ENCODE measurements around the gene NRAP.

The NRAP gene

DNA sequence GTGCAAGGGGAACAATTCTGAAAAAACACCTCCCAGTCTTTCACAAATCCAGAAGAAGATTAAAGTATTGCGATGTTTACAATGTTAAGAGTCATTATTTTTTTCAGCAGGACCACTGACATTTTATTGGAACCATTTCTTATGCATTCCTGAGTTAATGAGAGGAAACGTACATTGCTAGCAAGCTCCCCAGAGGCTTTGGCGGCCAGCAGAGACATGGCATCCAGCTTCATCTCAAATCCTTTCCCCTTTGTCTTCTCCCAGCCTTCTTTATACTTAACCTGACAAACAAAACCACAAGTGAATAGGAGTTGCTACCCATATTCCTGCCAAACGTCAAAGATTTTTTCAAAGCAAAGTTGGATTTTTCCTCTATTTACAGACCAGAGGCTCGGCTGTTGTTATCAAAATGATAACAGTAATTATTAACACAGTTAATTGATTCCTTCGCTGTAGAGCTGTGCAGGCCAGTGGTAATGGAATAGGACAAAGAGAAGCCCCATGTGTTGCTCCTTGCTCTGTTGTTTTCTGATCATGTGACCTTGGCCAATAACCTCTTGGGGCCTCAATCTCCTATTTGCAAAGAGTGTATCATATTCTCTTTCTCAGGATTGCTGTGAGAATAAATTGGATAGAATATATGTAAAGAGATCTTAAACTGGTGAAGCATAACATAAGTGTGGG, 32.0 kb downstream of the NRAP start:
- no peak for DNase-seq

DNA sequence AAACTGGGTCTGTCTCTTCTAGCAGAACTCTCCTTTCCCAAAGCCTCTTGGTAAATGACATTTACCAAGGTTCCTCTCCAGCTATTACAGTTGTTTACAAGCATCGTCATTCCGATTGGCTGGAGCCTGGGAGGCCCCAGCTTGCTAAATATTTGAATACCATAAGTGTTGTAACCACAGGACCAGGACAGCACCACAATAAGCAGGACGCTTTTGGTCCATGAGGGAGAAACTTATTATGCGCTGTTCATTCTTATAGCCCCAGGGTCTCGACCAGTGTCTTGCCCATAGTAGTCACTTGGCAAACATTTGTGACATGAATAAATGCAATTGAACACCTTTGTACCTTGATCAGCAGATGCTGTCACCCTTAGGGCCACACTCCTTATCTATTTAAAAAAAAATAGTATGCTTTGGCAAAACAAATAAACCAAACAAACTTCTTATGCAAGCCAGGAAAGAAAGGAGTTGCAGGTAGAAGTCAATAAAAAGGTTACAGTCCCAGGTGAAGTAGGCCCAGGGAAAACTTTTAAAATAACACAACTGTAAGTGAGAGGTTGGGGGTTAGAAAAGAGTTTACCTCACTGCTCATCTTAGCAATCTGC, 32.8 kb downstream of the NRAP start:
- DNase-seq = no peak

DNA sequence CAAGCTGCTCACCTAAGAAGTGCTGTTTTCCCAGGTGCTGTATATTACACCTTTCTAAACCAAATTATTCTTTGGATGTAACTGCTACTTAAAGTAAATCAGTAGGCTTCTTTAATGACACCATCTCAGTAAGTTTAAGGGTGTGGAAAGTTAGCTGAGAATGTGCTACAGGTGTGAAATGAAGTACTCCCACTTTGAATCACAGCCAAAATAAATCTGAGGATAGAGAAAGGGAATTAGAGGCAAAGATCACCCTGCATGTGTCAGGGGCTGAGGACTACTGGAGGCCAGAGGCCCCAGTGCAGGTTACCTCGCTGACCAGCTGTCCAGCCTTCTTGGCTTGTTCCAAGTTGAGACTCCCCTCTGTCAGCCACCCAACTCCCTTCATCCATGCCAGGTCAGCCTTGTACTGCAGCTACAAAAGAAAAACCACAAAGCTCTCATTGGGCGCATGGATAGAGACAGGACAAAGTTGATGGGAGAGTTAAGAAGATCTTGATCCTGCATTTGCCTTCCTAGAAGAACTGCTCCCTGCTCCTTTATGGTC, 35.2 kb downstream of the NRAP start:
- DNase-seq = no peak

DNA sequence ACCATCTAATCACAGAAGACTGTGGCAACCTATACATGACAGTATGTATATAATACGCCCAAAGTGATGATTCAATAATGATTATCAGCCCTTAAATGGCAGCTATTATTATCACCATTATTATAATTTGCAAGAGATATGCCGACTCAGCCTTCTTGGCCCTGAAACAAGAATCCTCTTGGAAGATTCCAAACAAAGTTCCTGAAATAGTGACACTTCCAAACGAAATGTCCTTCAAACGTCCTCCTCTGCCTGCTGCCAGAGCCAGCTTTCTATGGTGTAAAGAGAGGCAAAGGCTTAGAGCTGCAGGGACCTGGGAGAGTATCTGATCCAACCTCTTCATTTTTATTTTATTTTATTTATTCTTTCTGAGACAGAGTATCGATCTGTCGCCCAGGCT, 36.0 kb downstream of the NRAP start:
- no peak for DNase-seq

- no peak for DNase-seq
Observed at GRCh38 chr10:113626809-113627355, 37.0 kb downstream of the NRAP start.

DNA sequence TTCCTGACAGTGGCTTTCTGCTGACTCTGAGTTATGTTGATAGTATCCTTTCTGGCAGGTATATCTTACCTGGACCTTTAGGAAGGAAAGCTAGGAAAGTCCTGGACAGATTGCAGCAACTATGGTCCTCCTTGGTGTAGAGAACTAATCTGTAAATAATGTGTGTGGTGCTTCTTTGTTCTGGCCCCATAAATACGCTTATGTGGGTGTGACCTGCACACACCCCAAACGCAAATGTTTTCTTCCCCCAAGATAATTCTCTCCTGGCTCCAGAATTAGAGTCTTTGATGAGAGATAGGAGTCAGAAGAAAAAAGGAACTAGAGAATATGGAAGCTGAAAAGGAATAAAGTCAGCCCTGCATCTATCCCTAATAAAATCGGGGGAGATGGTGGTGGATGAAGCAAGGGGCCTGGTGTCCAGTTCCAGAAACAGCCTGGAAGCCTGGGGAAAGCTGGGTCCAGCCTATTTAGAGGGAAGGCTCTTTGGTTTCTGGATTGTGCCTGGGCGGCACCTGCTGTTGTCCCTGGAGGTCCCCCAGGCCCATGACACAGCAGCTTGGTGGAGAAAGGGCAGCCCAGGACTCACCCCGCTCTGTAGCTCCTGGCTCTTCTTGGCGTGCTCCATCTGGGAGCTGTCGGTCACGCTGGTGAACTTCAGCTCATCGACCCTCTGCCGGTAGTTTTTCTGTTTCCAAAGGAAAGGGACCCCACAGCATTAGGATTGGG, 38.2 kb downstream of the NRAP start:
- no peak for DNase-seq

DNA sequence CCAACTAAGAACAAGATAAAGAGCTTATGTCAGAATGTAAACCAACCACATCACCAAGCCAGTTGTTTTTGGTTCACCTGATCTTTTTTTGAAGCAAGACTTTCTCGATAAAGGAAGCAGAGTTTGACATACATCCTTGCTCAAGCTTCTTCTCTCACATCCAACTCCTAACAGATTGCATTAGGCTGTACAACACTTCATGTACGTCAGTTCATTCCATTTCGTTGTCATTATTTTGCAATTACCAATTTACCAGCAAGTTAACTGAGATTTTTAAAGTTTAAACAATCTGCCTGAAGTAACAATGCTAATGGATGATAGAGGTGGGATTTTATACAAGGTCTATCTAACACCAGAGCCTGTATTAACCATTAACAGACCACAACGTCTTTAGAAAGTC, 41.0 kb downstream of the NRAP start:
- DNase-seq = no peak

DNA sequence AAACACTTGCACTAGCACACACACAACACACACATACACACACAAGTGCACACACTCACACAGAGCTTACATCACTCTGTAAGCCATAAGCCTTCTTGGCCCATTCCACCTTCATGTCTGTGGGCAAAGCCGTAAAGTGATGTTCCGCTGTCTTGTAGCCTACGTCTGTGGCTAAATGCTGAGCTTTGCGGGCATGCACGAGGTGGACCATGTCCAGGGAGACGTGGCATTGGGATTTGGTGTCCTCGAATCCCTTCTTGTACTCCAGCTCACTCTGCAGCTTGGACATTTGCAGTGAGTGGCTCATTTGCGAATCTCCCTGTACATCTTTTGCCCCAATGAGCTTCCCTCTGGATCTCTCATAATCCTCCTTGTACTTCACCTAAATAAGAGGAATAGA, 42.0 kb downstream of the NRAP start:
- DNase-seq = no peak

DNA sequence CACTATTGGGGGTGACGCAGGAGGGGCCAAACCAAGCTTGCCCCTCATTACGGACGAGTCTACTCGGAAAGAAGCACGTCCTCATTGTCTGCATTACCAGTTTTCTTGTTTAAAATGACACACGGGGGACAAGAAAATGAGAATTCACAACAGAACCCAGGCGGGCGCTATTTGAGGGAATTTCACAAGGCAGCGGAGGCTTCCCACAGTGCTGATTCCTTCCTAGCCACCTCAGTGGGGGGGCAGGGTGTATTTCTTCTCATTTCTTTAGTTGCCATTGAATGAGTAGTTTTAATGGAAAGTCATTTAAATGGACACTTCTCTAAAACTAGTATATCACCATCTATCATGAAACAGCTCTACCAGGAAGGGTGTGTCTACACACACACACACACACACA, 42.9 kb downstream of the NRAP start:
- DNase-seq = no peak

GRCh38 chr10:113620511-113620910, 43.3 kb downstream of the NRAP start:
- no peak for DNase-seq

DNA sequence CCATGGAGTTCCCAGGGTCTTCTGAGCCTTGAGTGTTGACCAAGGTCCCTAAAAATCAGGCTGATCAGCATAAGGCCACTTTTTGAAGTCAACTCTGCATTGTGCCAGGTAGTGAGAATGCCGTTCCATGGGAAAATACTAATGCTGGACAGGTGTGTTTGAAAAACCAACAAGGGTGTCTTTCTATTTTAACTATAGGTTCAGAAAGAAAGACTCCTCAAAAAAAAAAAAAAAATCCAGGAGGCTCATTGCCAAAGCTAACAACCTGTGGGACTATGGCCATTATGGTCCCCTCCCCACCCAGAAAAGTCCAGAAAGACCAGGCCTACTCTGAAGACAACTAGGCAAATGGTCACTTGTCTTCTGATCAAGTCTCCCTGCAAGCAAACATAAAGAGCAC, 44.4 kb downstream of the NRAP start:
- no peak for DNase-seq

DNA sequence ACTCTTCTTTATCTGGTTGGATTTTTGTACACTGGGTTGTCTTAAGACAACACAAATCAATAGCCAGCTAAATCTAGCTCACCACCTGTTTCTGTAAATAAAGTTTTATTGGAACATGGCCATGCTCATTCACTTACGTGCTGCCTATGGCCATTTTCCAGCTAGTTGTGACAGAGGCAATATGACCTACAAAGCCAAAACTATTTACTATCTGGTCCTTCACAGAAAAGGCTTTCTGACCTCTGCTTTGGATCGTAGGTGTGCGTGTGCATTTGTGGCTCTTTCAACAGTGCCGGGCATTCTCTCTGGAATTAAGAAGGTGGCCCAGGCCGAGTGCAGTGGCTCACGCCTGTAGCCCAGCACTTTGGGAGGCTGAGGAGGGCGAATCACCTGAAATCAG, 45.5 kb downstream of the NRAP start:
- no peak for DNase-seq

- DNase-seq = no peak
Observed at GRCh38 chr10:113617086-113617485, 46.8 kb downstream of the NRAP start.

- no peak for DNase-seq
Observed at GRCh38 chr10:113616244-113617074, 47.4 kb downstream of the NRAP start.

- DNase-seq = no peak
Observed at GRCh38 chr10:113613977-113614690, 49.7 kb downstream of the NRAP start.

- no peak for DNase-seq
Observed at GRCh38 chr10:113613427-113613826, 50.4 kb downstream of the NRAP start.

DNA sequence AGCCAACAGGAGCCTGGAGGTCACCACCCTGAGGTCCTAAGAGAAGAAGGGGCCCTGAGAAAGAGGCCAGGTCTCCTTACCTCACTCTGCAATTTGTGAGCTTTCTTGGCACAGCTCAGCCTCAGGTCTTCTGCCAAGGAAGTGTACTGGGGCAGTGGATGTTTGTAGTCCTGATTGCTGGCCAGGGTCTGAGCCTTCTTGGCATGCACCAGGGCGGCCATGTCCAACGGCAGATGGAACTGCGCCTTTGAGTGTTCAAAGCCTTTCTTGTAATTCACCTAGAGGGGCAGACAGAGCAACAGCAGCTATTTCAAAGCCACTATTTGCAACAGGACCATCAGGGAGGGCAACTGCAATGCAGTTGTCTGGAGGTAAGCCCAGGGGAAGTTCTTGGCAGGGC, 51.7 kb downstream of the NRAP start:
- DNase-seq = no peak

- no peak for DNase-seq
Observed at GRCh38 chr10:113610631-113611601, 52.9 kb downstream of the NRAP start.

DNA sequence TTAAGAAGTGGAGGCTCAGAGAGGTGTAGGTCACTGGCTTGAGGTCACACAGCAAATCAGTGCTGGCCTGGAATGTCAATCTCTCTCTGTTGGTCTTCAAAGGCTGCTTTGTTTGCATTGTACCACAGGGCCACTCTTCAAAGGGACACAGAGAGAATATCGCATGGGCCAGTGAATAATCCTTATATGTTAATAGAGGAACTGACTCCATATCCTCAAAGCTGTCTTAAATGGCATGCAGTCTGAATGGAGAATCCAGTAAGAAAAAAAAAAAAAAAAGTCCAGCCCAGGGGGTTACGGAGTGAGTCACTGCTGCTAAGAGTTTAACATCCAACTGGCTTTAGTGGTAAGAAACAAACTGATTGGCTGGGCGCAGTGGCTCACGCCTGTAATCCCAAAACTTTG, 54.1 kb downstream of the NRAP start:
- DNase-seq = no peak

GRCh38 chr10:113605268-113605978, 58.4 kb downstream of the NRAP start:
- no peak for DNase-seq
